Skeletal muscle cell (primary cell): ENCODE measurements around the gene KPNA6.
"Not testable (repeated sequence)": the region's sequence is repeated elsewhere in the genome, so short reads cannot be mapped to it uniquely, and the experiment has no call there.

Experiments
- DNase-seq: peaks from one replicate; pipeline ENCODE4 v3.0.0-alpha.2; 2010; ENCODE audit warnings: low read depth
- H3K4me3 ChIP-seq: 2 replicates; pipeline ENCODE4 v1.5.1; 2011; ENCODE audit warnings: low read depth, mild to moderate bottlenecking, control low read depth, low read length, moderate library complexity

Gene KPNA6

GRCh38 chr1:32099426-32099825, 8.4 kb upstream of the KPNA6 start:
- no peak overlapping the region for H3K4me3 ChIP-seq
- no peak for DNase-seq

GRCh38 chr1:32100359-32100758, 7.5 kb upstream of the KPNA6 start:
- H3K4me3 ChIP-seq: no peak overlapping the region
- DNase-seq: no peak

GRCh38 chr1:32100807-32101708, 6.8 kb upstream of the KPNA6 start:
- H3K4me3 ChIP-seq: no peak overlapping the region
- DNase-seq: no peak

GRCh38 chr1:32104127-32104526, 3.7 kb upstream of the KPNA6 start:
- H3K4me3 ChIP-seq: no peak overlapping the region
- DNase-seq: no peak

GRCh38 chr1:32105338-32105737, 2.5 kb upstream of the KPNA6 start:
- H3K4me3 ChIP-seq: no peak overlapping the region
- DNase-seq: no peak

- DNase-seq: no peak
- H3K4me3 ChIP-seq: no peak overlapping the region
These were observed 1.1 kb upstream of the KPNA6 start for GRCh38 chr1:32106663-32107275.

GRCh38 chr1:32111040-32111623, 3.3 kb downstream of the KPNA6 start:
- H3K4me3 ChIP-seq: no peak overlapping the region

GRCh38 chr1:32111789-32112188, 3.9 kb downstream of the KPNA6 start:
- DNase-seq: no peak
- H3K4me3 ChIP-seq: no peak overlapping the region

More at GRCh38 chr1:32111040-32111623, 3.3 kb downstream of the KPNA6 start:
- DNase-seq: no peak

- H3K4me3 ChIP-seq: no peak overlapping the region
- no peak for DNase-seq
These were observed 5.0 kb downstream of the KPNA6 start for GRCh38 chr1:32112806-32113375.

- DNase-seq, H3K4me3 ChIP-seq: not testable (repeated sequence)
These were observed 5.6 kb downstream of the KPNA6 start for GRCh38 chr1:32113436-32113835.

- no peak for DNase-seq
- no peak overlapping the region for H3K4me3 ChIP-seq
These were observed 6.6 kb downstream of the KPNA6 start for GRCh38 chr1:32114420-32114819.

GRCh38 chr1:32115496-32115895, 7.6 kb downstream of the KPNA6 start:
- H3K4me3 ChIP-seq: no peak overlapping the region
- no peak for DNase-seq

- no peak overlapping the region for H3K4me3 ChIP-seq
- no peak for DNase-seq
These were observed 8.7 kb downstream of the KPNA6 start for GRCh38 chr1:32116531-32116930.

- DNase-seq: no peak
- H3K4me3 ChIP-seq: no peak overlapping the region
These were observed 14.3 kb downstream of the KPNA6 start for GRCh38 chr1:32122151-32122550.

GRCh38 chr1:32123361-32123760, 15.5 kb downstream of the KPNA6 start:
- H3K4me3 ChIP-seq, DNase-seq: not testable (repeated sequence)

GRCh38 chr1:32125313-32125712, 17.5 kb downstream of the KPNA6 start:
- H3K4me3 ChIP-seq: no peak overlapping the region
- no peak for DNase-seq

GRCh38 chr1:32126770-32127169, 18.9 kb downstream of the KPNA6 start:
- H3K4me3 ChIP-seq: no peak overlapping the region
- DNase-seq: no peak

GRCh38 chr1:32127409-32128198, 19.7 kb downstream of the KPNA6 start:
- no peak for DNase-seq
- H3K4me3 ChIP-seq: no peak overlapping the region

- no peak overlapping the region for H3K4me3 ChIP-seq
- no peak for DNase-seq
These were observed 20.6 kb downstream of the KPNA6 start for GRCh38 chr1:32128479-32128878.
